Camera-type eye (tissue), 1 donor: ENCODE results near the gene NRM. TPM values are rescaled to one million over a fixed set of nuclear protein-coding genes. Genes with fewer than 3 reads are reported as not detected.

Experiments
- total RNA-seq: library from RNA; depleted of rRNA; stranded (reverse); fragments of >200 nt; gene quantifications from one replicate; pipeline ENCODE4 v1.2.3, GENCODE V29; 2014

Gene NRM
- total RNA-seq: 4.3 TPM

GRCh38 chr6:30690403-30691207, at the start of gene NRM:
Gene NRM, minus strand, starts transcription at chr6:30690984. Its CDS starts 10 bp downstream, at chr6:30690974.

GRCh38 chr6:30719791-30720737, 29.3 kb upstream of the NRM start, which contains the start of gene TUBB:
Gene TUBB, plus strand, starts transcription at chr6:30720352. Its CDS starts 155 bp downstream, at chr6:30720507.

GRCh38 chr6:30717129-30717844, 26.5 kb upstream of the NRM start, which contains the start of gene MDC1:
Gene MDC1, minus strand, starts transcription at chr6:30717281. Its CDS starts 2,106 bp downstream, at chr6:30715175.

GRCh38 chr6:30686009-30686907, 4.5 kb downstream of the NRM start, which contains the start of gene PPP1R18:
Gene PPP1R18, minus strand, starts transcription at chr6:30686645. Its CDS starts 627 bp downstream, at chr6:30686018.

GRCh38 chr6:30672445-30673253, 18.1 kb downstream of the NRM start, which contains the start of gene DHX16:
Gene DHX16, minus strand, starts transcription at chr6:30673006. Its CDS starts 165 bp downstream, at chr6:30672841.

GRCh38 chr6:30646450-30647241, 44.1 kb downstream of the NRM start, which contains the start of gene C6orf136:
Gene C6orf136, plus strand, starts transcription at chr6:30647133. Its CDS starts 99 bp downstream, at chr6:30647232.

Other genes with a start within 250 kb of the NRM start
- 137 TPM for gene HLA-E, start 201.5 kb downstream of the NRM start, total RNA-seq
- 37.2 TPM for gene GNL1, start 134.5 kb downstream of the NRM start, total RNA-seq
- 16.3 TPM for gene PRR3, start 133.7 kb downstream of the NRM start, total RNA-seq
- gene ABCF1, start 119.5 kb downstream of the NRM start, total RNA-seq: 35.6 TPM
- gene PPP1R10, start 73.7 kb downstream of the NRM start, total RNA-seq: 39.9 TPM
- 40.3 TPM for gene MRPS18B, start 73.1 kb downstream of the NRM start, total RNA-seq
- gene ATAT1, start 64.1 kb downstream of the NRM start, total RNA-seq: 25.5 TPM
- 10.1 TPM for gene C6orf136, start 43.9 kb downstream of the NRM start, total RNA-seq
- gene DHX16, start 18.0 kb downstream of the NRM start, total RNA-seq: 29.3 TPM
- 20.6 TPM for gene PPP1R18, start 4.3 kb downstream of the NRM start, total RNA-seq
- 26.2 TPM for gene MDC1, start 26.3 kb upstream of the NRM start, total RNA-seq
- 432 TPM for gene TUBB, start 29.4 kb upstream of the NRM start, total RNA-seq
- gene FLOT1, start 51.7 kb upstream of the NRM start, total RNA-seq: 68.1 TPM
- 7.5 TPM for gene IER3, start 53.6 kb upstream of the NRM start, total RNA-seq
- 148 TPM for gene DDR1, start 193.5 kb upstream of the NRM start, total RNA-seq
- gene GTF2H4, start 217.2 kb upstream of the NRM start, total RNA-seq: 20.6 TPM
- gene VARS2, start 223.3 kb upstream of the NRM start, total RNA-seq: 30.6 TPM
- gene SFTA2, start 241.2 kb upstream of the NRM start, total RNA-seq: not detected
- not detected for gene MUCL3, start 250.0 kb upstream of the NRM start, total RNA-seq